IMR-90 (cell line): Measurements from ENCODE around the gene ABHD12. TPM values are rescaled to one million over a fixed set of nuclear protein-coding genes. Genes with fewer than 3 reads are reported as not detected.

Source experiments
- POLR2A ChIP-seq: IDR thresholded peaks from 2 replicates; pipeline ENCODE4 v1.6.1; 2012; ENCODE audit warnings: mild to moderate bottlenecking, low read depth, low read length
- RAD21 ChIP-seq: IDR thresholded peaks from 2 replicates; pipeline ENCODE4 v1.6.1; 2012; ENCODE audit warnings: low read length, improper control_type of control experiment
- polyA plus RNA-seq, 3 experiments: library from polyadenylated mRNA; depleted of rRNA; stranded (reverse); fragments of >200 nt; gene quantifications; 2 replicates each; pipeline ENCODE4 v1.2.3, GENCODE V29; 2012; ENCODE audit warnings: low replicate concordance in 1 of 3
- total RNA-seq: library from RNA; depleted of rRNA; stranded (reverse); fragments of >200 nt; gene quantifications from 2 replicates; pipeline ENCODE4 v1.2.3, GENCODE V29; 2012
- TF ChIP-seq, protein P1 (sequence below): fragments of 150-350 bp; IDR thresholded peaks from 2 replicates; pipeline ENCODE4 v1.6.1; 2016; ENCODE audit warnings: low read depth, mild to moderate bottlenecking, low read length, moderate library complexity, borderline replicate concordance

Gene ABHD12
- total and polyA plus RNA-seq, 2 of the 4 experiments (the other 2 are of a cell fraction): 80.7 to 108 TPM

DNA sequence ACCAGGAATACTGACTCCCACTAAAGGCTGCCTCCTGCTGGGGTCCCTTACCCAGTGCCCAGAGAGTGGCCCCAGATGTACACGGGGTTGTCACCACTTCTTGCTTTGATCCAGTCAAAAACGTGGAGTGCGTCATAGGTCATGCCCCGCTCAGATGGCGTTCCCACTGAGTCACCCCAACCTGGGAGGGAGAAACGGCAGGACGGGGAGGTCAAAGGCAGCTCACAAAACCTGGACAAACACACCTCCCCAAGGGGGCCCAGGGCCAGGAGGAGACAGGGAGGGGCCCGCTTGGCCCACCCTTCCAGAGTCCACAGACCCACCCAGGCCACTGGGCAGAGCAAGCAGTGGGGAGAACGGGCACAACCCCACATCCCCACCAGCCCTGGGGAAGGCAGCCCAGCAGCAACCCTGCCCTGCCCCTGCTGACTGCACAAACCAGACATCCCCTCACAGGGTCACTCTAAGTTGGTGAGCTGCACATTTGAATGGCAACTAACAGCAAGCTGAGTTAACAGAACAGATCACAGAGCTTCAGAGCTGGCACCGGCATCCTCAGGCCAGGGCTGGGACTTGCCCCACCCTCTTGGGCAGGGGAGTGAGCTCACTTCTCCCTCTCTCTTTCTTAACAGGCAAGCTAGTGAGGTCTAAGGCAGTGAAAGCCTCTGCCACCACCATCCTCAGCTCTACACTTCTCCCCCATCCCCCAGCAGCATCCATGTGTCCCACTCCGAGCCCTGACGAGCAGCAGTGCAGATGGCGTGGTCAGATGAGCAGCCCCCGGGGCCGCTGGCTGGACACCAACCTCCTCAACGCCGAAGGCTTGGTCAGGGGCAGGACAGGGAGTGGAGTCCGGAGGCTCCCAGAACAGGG, 81.0 kb downstream of the ABHD12 start (continued):
- TF ChIP-seq, protein P1, sequence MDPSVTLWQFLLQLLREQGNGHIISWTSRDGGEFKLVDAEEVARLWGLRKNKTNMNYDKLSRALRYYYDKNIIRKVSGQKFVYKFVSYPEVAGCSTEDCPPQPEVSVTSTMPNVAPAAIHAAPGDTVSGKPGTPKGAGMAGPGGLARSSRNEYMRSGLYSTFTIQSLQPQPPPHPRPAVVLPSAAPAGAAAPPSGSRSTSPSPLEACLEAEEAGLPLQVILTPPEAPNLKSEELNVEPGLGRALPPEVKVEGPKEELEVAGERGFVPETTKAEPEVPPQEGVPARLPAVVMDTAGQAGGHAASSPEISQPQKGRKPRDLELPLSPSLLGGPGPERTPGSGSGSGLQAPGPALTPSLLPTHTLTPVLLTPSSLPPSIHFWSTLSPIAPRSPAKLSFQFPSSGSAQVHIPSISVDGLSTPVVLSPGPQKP: no peak
- TF ChIP-seq POLR2A (no peak), RAD21 (no peak)
